ENCODE results near the gene GDF7.

DNA sequence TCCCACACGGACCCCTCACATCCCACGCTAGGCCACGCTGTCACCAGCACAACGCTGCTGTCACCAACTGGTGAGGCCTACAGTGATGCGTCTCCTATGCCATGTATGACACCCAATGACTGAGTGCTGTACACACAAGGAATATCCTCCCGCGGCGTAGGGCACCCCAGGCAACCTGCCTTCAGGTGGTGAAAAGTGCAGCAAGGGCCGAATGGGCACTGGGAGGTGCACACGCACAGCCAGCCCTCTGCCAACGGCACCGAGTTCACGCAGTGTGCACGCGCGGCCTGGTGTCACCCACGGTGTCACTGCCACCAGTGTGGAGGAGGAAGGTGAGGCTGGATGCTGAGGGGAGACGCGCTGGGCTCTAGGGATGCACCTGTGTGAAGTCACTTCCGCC is 20.5 kb upstream of the GDF7 start:
- TF ChIP-seq, protein P1, sequence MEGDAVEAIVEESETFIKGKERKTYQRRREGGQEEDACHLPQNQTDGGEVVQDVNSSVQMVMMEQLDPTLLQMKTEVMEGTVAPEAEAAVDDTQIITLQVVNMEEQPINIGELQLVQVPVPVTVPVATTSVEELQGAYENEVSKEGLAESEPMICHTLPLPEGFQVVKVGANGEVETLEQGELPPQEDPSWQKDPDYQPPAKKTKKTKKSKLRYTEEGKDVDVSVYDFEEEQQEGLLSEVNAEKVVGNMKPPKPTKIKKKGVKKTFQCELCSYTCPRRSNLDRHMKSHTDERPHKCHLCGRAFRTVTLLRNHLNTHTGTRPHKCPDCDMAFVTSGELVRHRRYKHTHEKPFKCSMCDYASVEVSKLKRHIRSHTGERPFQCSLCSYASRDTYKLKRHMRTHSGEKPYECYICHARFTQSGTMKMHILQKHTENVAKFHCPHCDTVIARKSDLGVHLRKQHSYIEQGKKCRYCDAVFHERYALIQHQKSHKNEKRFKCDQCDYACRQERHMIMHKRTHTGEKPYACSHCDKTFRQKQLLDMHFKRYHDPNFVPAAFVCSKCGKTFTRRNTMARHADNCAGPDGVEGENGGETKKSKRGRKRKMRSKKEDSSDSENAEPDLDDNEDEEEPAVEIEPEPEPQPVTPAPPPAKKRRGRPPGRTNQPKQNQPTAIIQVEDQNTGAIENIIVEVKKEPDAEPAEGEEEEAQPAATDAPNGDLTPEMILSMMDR (IDR thresholded peaks at IDR 0.05) = no peak
- TF ChIP-seq POLR2A (IDR thresholded peaks at IDR 0.05) = no peak

Measured in right lobe of liver (tissue), 4 donors.